ENCODE measurements around the gene PRKG2. TPM values are rescaled to one million over a fixed set of nuclear protein-coding genes. Genes with fewer than 3 reads are reported as not detected.

PRKG2 gene
- total RNA-seq, 5 donors from 2014 or later (not counting 1 experiment from before 2014, with no cell fraction given) = 0.49 to 2.9 (median 0.98) TPM

GRCh38 chr4:81207828-81208227 lies 7.2 kb downstream of the PRKG2 start:
- ATAC-seq (replicated peaks in 1 of 4) = no peak
- WGBS (ENCODE audit: insufficient coverage) = no CpG with 5 or more reads among the region's 1 CpG
- POLR2A ChIA-PET = no interaction called here

GRCh38 chr4:81205302-81205701 lies 9.7 kb downstream of the PRKG2 start:
- POLR2A ChIA-PET = no interaction called here
- no peaks in the 10 kb centered on the region for H3K36me3 Mint-ChIP-seq
- ATAC-seq (replicated peaks in 1 of 4) (no peak), DNase-seq (no peak)
- CTCF ChIA-PET = interaction anchor here in 1 of 2 donors (0.5 kb wide), 1 partner anchor 9 kb away, joined by 5 read pairs; no protein-coding TSS in a partner anchor
- Histone ChIP-seq H3K4me3 (ENCODE audit: control insufficient read depth in 1 of 2, extremely low read depth in 1 of 2, low read length in 1 of 2) (no peak overlapping the region), H3K9me3 (no peaks in the 10 kb centered on the region), H3K27me3 (replicated peaks in 1 of 2; ENCODE audit: control insufficient read depth in 2 of 2, extremely low read depth in 1 of 2, insufficient read depth in 2 of 2, low read length in 1 of 2) (no peaks in the 10 kb centered on the region), H3K27ac (ENCODE audit: low read length) (no peak overlapping the region), H3K36me3 (ENCODE audit: control insufficient read depth in 2 of 2, extremely low read depth in 1 of 2, insufficient read depth in 1 of 2, low read length in 1 of 2) (no peaks in the 10 kb centered on the region), H3K4me1 (ENCODE audit: control insufficient read depth in 1 of 2, extremely low read depth in 1 of 2, insufficient read depth in 2 of 2, low read length in 2 of 2) (no peaks in the 10 kb centered on the region)
- H3K9me3 Mint-ChIP-seq = peaks cover 0 to 2% (median 0%) of the 10 kb centered on the region in 3 donors
- H3K27ac Mint-ChIP-seq = no peak overlapping the region
- WGBS (ENCODE audit: insufficient coverage) = no CpG with 5 or more reads among the region's 2 CpGs
- H3K4me3 Mint-ChIP-seq = no peak overlapping the region
- H3K4me1 Mint-ChIP-seq = no peaks in the 10 kb centered on the region
- H3K27me3 Mint-ChIP-seq = peaks cover 15 to 18% of the 10 kb centered on the region in 2 donors

More at GRCh38 chr4:81207828-81208227, 7.2 kb downstream of the PRKG2 start:
- peaks cover 20 to 29% of the 10 kb centered on the region in 2 donors for H3K27me3 Mint-ChIP-seq
- no peak overlapping the region for H3K4me3 ChIP-seq (ENCODE audit: control insufficient read depth in 1 of 2, extremely low read depth in 1 of 2, low read length in 1 of 2)
- DNase-seq = no peak
- H3K36me3 ChIP-seq (ENCODE audit: control insufficient read depth in 2 of 2, extremely low read depth in 1 of 2, insufficient read depth in 1 of 2, low read length in 1 of 2) = no peaks in the 10 kb centered on the region
- H3K27ac ChIP-seq (ENCODE audit: low read length) = no peak overlapping the region
- peaks cover 0 to 6% (median 0%) of the 10 kb centered on the region in 3 donors for H3K9me3 Mint-ChIP-seq
- H3K4me1 ChIP-seq (ENCODE audit: control insufficient read depth in 1 of 2, extremely low read depth in 1 of 2, insufficient read depth in 2 of 2, low read length in 2 of 2) = no peaks in the 10 kb centered on the region
- CTCF ChIA-PET = no interaction called here
- H3K27me3 ChIP-seq (replicated peaks in 1 of 2; ENCODE audit: control insufficient read depth in 2 of 2, extremely low read depth in 1 of 2, insufficient read depth in 2 of 2, low read length in 1 of 2) = peaks cover 0 to 2% of the 10 kb centered on the region in 2 experiments
- H3K4me3 Mint-ChIP-seq = no peak overlapping the region
- no peaks in the 10 kb centered on the region for H3K4me1 Mint-ChIP-seq
- no peaks in the 10 kb centered on the region for H3K36me3 Mint-ChIP-seq
- no peaks in the 10 kb centered on the region for H3K9me3 ChIP-seq
- no peak overlapping the region for H3K27ac Mint-ChIP-seq

- Mint-ChIP-seq H3K4me1 (no peaks in the 10 kb centered on the region), H3K36me3 (no peaks in the 10 kb centered on the region), H3K9me3 (no peaks in the 10 kb centered on the region), H3K27me3 (peaks cover 13 to 18% of the 10 kb centered on the region in 2 donors), H3K27ac (no peak overlapping the region), H3K4me3 (no peak overlapping the region)
- Histone ChIP-seq H3K9me3 (no peaks in the 10 kb centered on the region), H3K4me1 (ENCODE audit: control insufficient read depth in 1 of 2, extremely low read depth in 1 of 2, insufficient read depth in 2 of 2, low read length in 2 of 2) (no peaks in the 10 kb centered on the region), H3K27me3 (replicated peaks in 1 of 2; ENCODE audit: control insufficient read depth in 2 of 2, extremely low read depth in 1 of 2, insufficient read depth in 2 of 2, low read length in 1 of 2) (no peaks in the 10 kb centered on the region), H3K36me3 (ENCODE audit: control insufficient read depth in 2 of 2, extremely low read depth in 1 of 2, insufficient read depth in 1 of 2, low read length in 1 of 2) (no peaks in the 10 kb centered on the region), H3K4me3 (ENCODE audit: control insufficient read depth in 1 of 2, extremely low read depth in 1 of 2, low read length in 1 of 2) (no peak overlapping the region), H3K27ac (ENCODE audit: low read length) (no peak overlapping the region)
- POLR2A ChIA-PET = no interaction called here
- DNase-seq = no peak
- ATAC-seq (replicated peaks in 1 of 4) = no peak
- WGBS (ENCODE audit: insufficient coverage) = 44% methylated on average over 5 of the region's 9 CpGs
- CTCF ChIA-PET = no interaction called here
Measured at GRCh38 chr4:81204571-81204970, 10.5 kb downstream of the PRKG2 start.

- no peak overlapping the region for H3K4me3 Mint-ChIP-seq
- Histone ChIP-seq H3K27me3 (replicated peaks in 1 of 2; ENCODE audit: control insufficient read depth in 2 of 2, extremely low read depth in 1 of 2, insufficient read depth in 2 of 2, low read length in 1 of 2) (no peaks in the 10 kb centered on the region), H3K9me3 (no peaks in the 10 kb centered on the region), H3K36me3 (ENCODE audit: control insufficient read depth in 2 of 2, extremely low read depth in 1 of 2, insufficient read depth in 1 of 2, low read length in 1 of 2) (no peaks in the 10 kb centered on the region), H3K4me1 (ENCODE audit: control insufficient read depth in 1 of 2, extremely low read depth in 1 of 2, insufficient read depth in 2 of 2, low read length in 2 of 2) (no peaks in the 10 kb centered on the region), H3K4me3 (ENCODE audit: control insufficient read depth in 1 of 2, extremely low read depth in 1 of 2, low read length in 1 of 2) (no peak overlapping the region), H3K27ac (ENCODE audit: low read length) (no peak overlapping the region)
- no peaks in the 10 kb centered on the region for H3K4me1 Mint-ChIP-seq
- H3K36me3 Mint-ChIP-seq = no peaks in the 10 kb centered on the region
- H3K9me3 Mint-ChIP-seq = no peaks in the 10 kb centered on the region
- H3K27ac Mint-ChIP-seq = no peak overlapping the region
- POLR2A ChIA-PET = no interaction called here
- peaks cover 0 to 8% of the 10 kb centered on the region in 2 donors for H3K27me3 Mint-ChIP-seq
- DNase-seq = no peak
- CTCF ChIA-PET = no interaction called here
- ATAC-seq (replicated peaks in 1 of 4) = no peak
Measured at GRCh38 chr4:81199831-81200230, 15.2 kb downstream of the PRKG2 start.

- Mint-ChIP-seq H3K9me3 (no peaks in the 10 kb centered on the region), H3K4me3 (no peak overlapping the region), H3K27me3 (peaks cover 0 to 6% of the 10 kb centered on the region in 2 donors), H3K36me3 (no peaks in the 10 kb centered on the region), H3K4me1 (no peaks in the 10 kb centered on the region), H3K27ac (no peak overlapping the region)
- H3K4me3 ChIP-seq (ENCODE audit: control insufficient read depth in 1 of 2, extremely low read depth in 1 of 2, low read length in 1 of 2) = no peak overlapping the region
- H3K27me3 ChIP-seq (replicated peaks in 1 of 2; ENCODE audit: control insufficient read depth in 2 of 2, extremely low read depth in 1 of 2, insufficient read depth in 2 of 2, low read length in 1 of 2) = no peaks in the 10 kb centered on the region
- ATAC-seq (replicated peaks in 1 of 4) = no peak
- H3K36me3 ChIP-seq (ENCODE audit: control insufficient read depth in 2 of 2, extremely low read depth in 1 of 2, insufficient read depth in 1 of 2, low read length in 1 of 2) = no peaks in the 10 kb centered on the region
- DNase-seq = no peak
- no peaks in the 10 kb centered on the region for H3K4me1 ChIP-seq (ENCODE audit: control insufficient read depth in 1 of 2, extremely low read depth in 1 of 2, insufficient read depth in 2 of 2, low read length in 2 of 2)
- no peak overlapping the region for H3K27ac ChIP-seq (ENCODE audit: low read length)
- POLR2A ChIA-PET = no interaction called here
- WGBS (ENCODE audit: insufficient coverage) = no CpG with 5 or more reads among the region's 1 CpG
- H3K9me3 ChIP-seq = no peaks in the 10 kb centered on the region
- CTCF ChIA-PET = no interaction called here
Measured at GRCh38 chr4:81198609-81199008, 16.4 kb downstream of the PRKG2 start.

- Histone ChIP-seq H3K36me3 (ENCODE audit: control insufficient read depth in 2 of 2, extremely low read depth in 1 of 2, insufficient read depth in 1 of 2, low read length in 1 of 2) (no peaks in the 10 kb centered on the region), H3K4me3 (ENCODE audit: control insufficient read depth in 1 of 2, extremely low read depth in 1 of 2, low read length in 1 of 2) (no peak overlapping the region), H3K9me3 (no peaks in the 10 kb centered on the region), H3K27ac (ENCODE audit: low read length) (no peak overlapping the region), H3K4me1 (ENCODE audit: control insufficient read depth in 1 of 2, extremely low read depth in 1 of 2, insufficient read depth in 2 of 2, low read length in 2 of 2) (no peaks in the 10 kb centered on the region), H3K27me3 (replicated peaks in 1 of 2; ENCODE audit: control insufficient read depth in 2 of 2, extremely low read depth in 1 of 2, insufficient read depth in 2 of 2, low read length in 1 of 2) (no peaks in the 10 kb centered on the region)
- POLR2A ChIA-PET = no interaction called here
- Mint-ChIP-seq H3K36me3 (no peaks in the 10 kb centered on the region), H3K27me3 (peaks cover 0 to 6% of the 10 kb centered on the region in 2 donors), H3K27ac (no peak overlapping the region), H3K4me3 (no peak overlapping the region), H3K9me3 (no peaks in the 10 kb centered on the region), H3K4me1 (no peaks in the 10 kb centered on the region)
- CTCF ChIA-PET = no interaction called here
- DNase-seq (no peak), ATAC-seq (replicated peaks in 1 of 4) (no peak)
- 57% methylated on average over 1 of the region's 4 CpGs for WGBS (ENCODE audit: insufficient coverage)
Measured at GRCh38 chr4:81197864-81198524, 17.0 kb downstream of the PRKG2 start.

Measured in T-cell (primary cell).